Keratinocyte (primary cell): ENCODE data around the gene MAN1A2. TPM values are rescaled to one million over a fixed set of nuclear protein-coding genes. Genes with fewer than 3 reads are reported as not detected.

Source experiments
- DNase-seq: peaks from one replicate; pipeline ENCODE4 v3.0.0-alpha.2; 2011; ENCODE audit warnings: low read depth, missing footprints, low spot score
- FAIRE-seq: peaks from 2 replicates; lab custom pipeline; 2011; peaks lifted over from hg19 to GRCh38; lab: Jason Lieb, UNC
- H2AFZ ChIP-seq: 2 replicates; pipeline ENCODE4 v1.6.0; 2012; ENCODE audit warnings: low read length, control low read depth, inconsistent platforms; ENCODE audit not compliant: control insufficient read depth
- H3K27ac ChIP-seq: 2 replicates; pipeline ENCODE4 v1.5.1; 2011; ENCODE audit warnings: low read length; ENCODE audit not compliant: control insufficient read depth, insufficient read depth
- H3K27me3 ChIP-seq: 3 replicates; pipeline ENCODE4 v1.6.0; 2011; ENCODE audit warnings: low read length; ENCODE audit not compliant: control insufficient read depth, insufficient read depth; ENCODE audit errors: extremely low read depth
- H3K36me3 ChIP-seq, 2 experiments: 2 replicates in 1 of 2; 3 replicates in 1 of 2; pipeline ENCODE4 v1.5.1; 2011; ENCODE audit warnings: low read length in 2 of 2, mild to moderate bottlenecking in 1 of 2; ENCODE audit not compliant: control insufficient read depth in 2 of 2, insufficient read depth in 2 of 2; ENCODE audit errors: extremely low read depth in 1 of 2
- H3K4me1 ChIP-seq: 3 replicates; pipeline ENCODE4 v1.5.1; 2011; ENCODE audit warnings: low read length; ENCODE audit not compliant: control insufficient read depth, insufficient read depth; ENCODE audit errors: extremely low read depth
- H3K4me2 ChIP-seq: 3 replicates; pipeline ENCODE4 v1.6.0; 2011; ENCODE audit warnings: low read depth, low read length; ENCODE audit not compliant: control insufficient read depth, insufficient read depth; ENCODE audit errors: extremely low read depth
- H3K4me3 ChIP-seq, 3 experiments: fragments of 200-600 bp in 1 of 3; sonication (generic) in 1 of 3; 2 replicates in 2 of 3; 3 replicates in 1 of 3; pipeline ENCODE4 v1.5.1; 2011 to 2016; ENCODE audit warnings: low read length in 3 of 3, mild to moderate bottlenecking in 3 of 3, control low read depth in 2 of 3, inconsistent platforms in 1 of 3, low read depth in 1 of 3, mixed read lengths in 1 of 3, mixed run types in 1 of 3, moderate library complexity in 1 of 3; ENCODE audit not compliant: control insufficient read depth in 2 of 3, insufficient read depth in 2 of 3; ENCODE audit errors: extremely low read depth in 1 of 3
- H3K79me2 ChIP-seq: 2 replicates; pipeline ENCODE4 v1.6.0; 2012; ENCODE audit warnings: low read length; ENCODE audit not compliant: control insufficient read depth, insufficient read depth
- H3K9ac ChIP-seq: 3 replicates; pipeline ENCODE4 v1.6.0; 2011; ENCODE audit warnings: low read length; ENCODE audit not compliant: control insufficient read depth, insufficient read depth; ENCODE audit errors: extremely low read depth
- H3K9me1 ChIP-seq: 3 replicates; pipeline ENCODE4 v1.6.0; 2011; ENCODE audit warnings: low read length; ENCODE audit not compliant: control insufficient read depth, insufficient read depth; ENCODE audit errors: extremely low read depth
- H3K9me3 ChIP-seq: 2 replicates; pipeline ENCODE4 v1.5.1; 2012; ENCODE audit warnings: low read depth, low read length; ENCODE audit not compliant: control insufficient read depth
- H4K20me1 ChIP-seq: 3 replicates; pipeline ENCODE4 v1.6.0; 2011; ENCODE audit warnings: low read length; ENCODE audit not compliant: control insufficient read depth, insufficient read depth; ENCODE audit errors: extremely low read depth
- CTCF ChIP-seq, 3 experiments: IDR thresholded peaks in 1 of 3; conservative IDR thresholded peaks in 1 of 3; optimal IDR thresholded peaks in 1 of 3; 2 replicates in 2 of 3; 3 replicates in 1 of 3; pipeline versions ENCODE3 to v1.5.1; 2011; ENCODE audit warnings: low read length in 3 of 3, mild to moderate bottlenecking in 3 of 3, moderate library complexity in 2 of 3, control low read depth in 1 of 3, inconsistent platforms in 1 of 3; ENCODE audit not compliant: insufficient read depth in 2 of 3; ENCODE audit errors: extremely low read depth in 1 of 3
- EZH2 ChIP-seq: IDR thresholded peaks from one replicate; pipeline ENCODE4 v1.6.1; 2012; ENCODE audit warnings: inconsistent platforms, mild to moderate bottlenecking, low read length, moderate library complexity
- dilution Hi-C: fragments of 300-500 bp; cut with MboI; formaldehyde crosslinking; loops from one replicate; pipeline ENCODE4 v1.7.0; 2020; ENCODE audit warnings: low sequenced_read_pairs; ENCODE audit not compliant: extremely low pct_ligation_motif_present
- polyA plus RNA-seq, 5 experiments: library from polyadenylated mRNA; depleted of rRNA in 3 of 5; stranded (reverse) in 3 of 5; stranded (forward) in 1 of 5; unstranded in 1 of 5; fragments of >200 nt; gene quantifications; 1 replicate in 1 of 5; 2 replicates in 3 of 5; 3 replicates in 1 of 5; pipeline versions ENCODE4 v1.2.1 to v1.2.3, GENCODE V29; 2011 to 2012; ENCODE audit warnings: missing spikeins in 2 of 5, low read depth in 1 of 5, low replicate concordance in 1 of 5

The MAN1A2 gene
- polyA plus RNA-seq, 1 donor (not counting 4 experiments of a cell fraction or from before 2014, with no cell fraction given): 19.0 TPM

- FAIRE-seq (no peak), DNase-seq (no peak)
- Histone ChIP-seq H3K27ac (no peak overlapping the region), H4K20me1 (no peaks in the 10 kb centered on the region), H3K4me3 (no peak overlapping the region), H3K9me3 (no peaks in the 10 kb centered on the region), H3K4me1 (no peaks in the 10 kb centered on the region), H3K4me2 (no peak overlapping the region), H3K9me1 (no peaks in the 10 kb centered on the region), H3K36me3 (no peaks in the 10 kb centered on the region), H3K27me3 (no peaks in the 10 kb centered on the region), H3K79me2 (no peaks in the 10 kb centered on the region), H2AFZ (no peak overlapping the region), H3K9ac (no peak overlapping the region)
- TF ChIP-seq EZH2 (no peak), CTCF (optimal IDR thresholded peaks at IDR 0.05 in 1 of 3, IDR thresholded peaks at IDR 0.05 in 1 of 3, conservative IDR thresholded peaks at IDR 0.05 in 1 of 3; ENCODE audit: extremely low read depth in 1 of 3, insufficient read depth in 2 of 3, low read length in 3 of 3) (no peak)
- dilution Hi-C loops: no loop called here
These were observed 126.7 kb downstream of the MAN1A2 start for GRCh38 chr1:117493906-117494305.

GRCh38 chr1:117495068-117495467 is 127.8 kb downstream of the MAN1A2 start:
- DNase-seq: no peak
- H3K36me3 ChIP-seq: no peaks in the 10 kb centered on the region
- dilution Hi-C loops: no loop called here
- no peaks in the 10 kb centered on the region for H3K27me3 ChIP-seq
- no peaks in the 10 kb centered on the region for H3K4me1 ChIP-seq
- no peak overlapping the region for H3K9ac ChIP-seq
- no peak overlapping the region for H3K4me3 ChIP-seq
- H2AFZ ChIP-seq: no peak overlapping the region
- H3K9me1 ChIP-seq: no peaks in the 10 kb centered on the region
- TF ChIP-seq CTCF (optimal IDR thresholded peaks at IDR 0.05 in 1 of 3, IDR thresholded peaks at IDR 0.05 in 1 of 3, conservative IDR thresholded peaks at IDR 0.05 in 1 of 3; ENCODE audit: extremely low read depth in 1 of 3, insufficient read depth in 2 of 3, low read length in 3 of 3) (no peak), EZH2 (no peak)
- no peaks in the 10 kb centered on the region for H3K9me3 ChIP-seq
- no peaks in the 10 kb centered on the region for H4K20me1 ChIP-seq
- H3K27ac ChIP-seq: no peak overlapping the region
- H3K79me2 ChIP-seq: no peaks in the 10 kb centered on the region
- no peak overlapping the region for H3K4me2 ChIP-seq
- FAIRE-seq: no peak
